ENCODE results near the gene SREBF2.
A peak's percentile ranks its signal among the peaks of the same experiment; 100 is the strongest.

Gene SREBF2

GRCh38 chr22:41873391-41873790 is 40.5 kb downstream of the SREBF2 start:
- H3K27ac ChIP-seq: no peak overlapping the region
- ChIA-PET CTCF (no interaction called here), POLR2A (ENCODE audit: low non-redundant PET) (no interaction called here)
- no peak for TF ChIP-seq CTCF (conservative IDR thresholded peaks at IDR 0.05; ENCODE audit: low read depth)
- DNase-seq (ENCODE audit: low spot score): no peak

- CTCF ChIA-PET: no interaction called here
Measured at GRCh38 chr22:41874090-41874489, 41.2 kb downstream of the SREBF2 start.

GRCh38 chr22:41875531-41876270 is 42.8 kb downstream of the SREBF2 start:
- no peak for TF ChIP-seq CTCF (conservative IDR thresholded peaks at IDR 0.05; ENCODE audit: low read depth)
- ChIA-PET CTCF (interaction anchor here (0.8 kb wide), 1 partner anchor 66 kb away, joined by 3 read pairs; no protein-coding TSS in a partner anchor), POLR2A (ENCODE audit: low non-redundant PET) (interaction anchor here (0.5 kb wide), 1 partner anchor 132 kb away, joined by 3 read pairs; no protein-coding TSS in a partner anchor)
- H3K27ac ChIP-seq: peak overlapping the region; percentile 39
- DNase-seq (ENCODE audit: low spot score): no peak

More at GRCh38 chr22:41874090-41874489, 41.2 kb downstream of the SREBF2 start:
- POLR2A ChIA-PET (ENCODE audit: low non-redundant PET): no interaction called here
- no peak overlapping the region for H3K27ac ChIP-seq
- no peak for TF ChIP-seq CTCF (conservative IDR thresholded peaks at IDR 0.05; ENCODE audit: low read depth)
- no peak for DNase-seq (ENCODE audit: low spot score)

- DNase-seq (ENCODE audit: low spot score): no peak
- no peak overlapping the region for H3K27ac ChIP-seq
- POLR2A ChIA-PET (ENCODE audit: low non-redundant PET): no interaction called here
- CTCF ChIA-PET: interaction anchor here (0.8 kb wide), 1 partner anchor 65 kb away, joined by 3 read pairs; no protein-coding TSS in a partner anchor
- TF ChIP-seq CTCF (conservative IDR thresholded peaks at IDR 0.05; ENCODE audit: low read depth): no peak
Measured at GRCh38 chr22:41876275-41876674, 43.4 kb downstream of the SREBF2 start.

GRCh38 chr22:41876675-41877074 is 43.8 kb downstream of the SREBF2 start:
- CTCF ChIA-PET: interaction anchor here (0.8 kb wide), 1 partner anchor 65 kb away, joined by 3 read pairs; no protein-coding TSS in a partner anchor
- POLR2A ChIA-PET (ENCODE audit: low non-redundant PET): no interaction called here

GRCh38 chr22:41880653-41881052 is 47.7 kb downstream of the SREBF2 start:
- POLR2A ChIA-PET (ENCODE audit: low non-redundant PET): no interaction called here
- no peak overlapping the region for H3K27ac ChIP-seq
- CTCF ChIA-PET: interaction anchor here (0.5 kb wide), 1 partner anchor 1266 kb away, joined by 8 read pairs; no protein-coding TSS in a partner anchor
- no peak for DNase-seq (ENCODE audit: low spot score)
- TF ChIP-seq CTCF (conservative IDR thresholded peaks at IDR 0.05; ENCODE audit: low read depth): no peak

More at GRCh38 chr22:41876675-41877074, 43.8 kb downstream of the SREBF2 start:
- no peak for TF ChIP-seq CTCF (conservative IDR thresholded peaks at IDR 0.05; ENCODE audit: low read depth)
- H3K27ac ChIP-seq: no peak overlapping the region
- DNase-seq (ENCODE audit: low spot score): no peak

All from RWPE1 (cell line).